C4-2B (cell line): ENCODE results near the gene LMCD1.

Experiments
- ZFX ChIP-seq: fragments of 450-650 bp; IDR thresholded peaks from 2 replicates; pipeline ENCODE4 v1.6.1; 2017
- TF ChIP-seq, protein P1 (sequence below): fragments of 450-650 bp; conservative IDR thresholded peaks from 2 replicates; pipeline ENCODE4 v1.5.1; 2017; ENCODE audit warnings: mild to moderate bottlenecking

DNA sequence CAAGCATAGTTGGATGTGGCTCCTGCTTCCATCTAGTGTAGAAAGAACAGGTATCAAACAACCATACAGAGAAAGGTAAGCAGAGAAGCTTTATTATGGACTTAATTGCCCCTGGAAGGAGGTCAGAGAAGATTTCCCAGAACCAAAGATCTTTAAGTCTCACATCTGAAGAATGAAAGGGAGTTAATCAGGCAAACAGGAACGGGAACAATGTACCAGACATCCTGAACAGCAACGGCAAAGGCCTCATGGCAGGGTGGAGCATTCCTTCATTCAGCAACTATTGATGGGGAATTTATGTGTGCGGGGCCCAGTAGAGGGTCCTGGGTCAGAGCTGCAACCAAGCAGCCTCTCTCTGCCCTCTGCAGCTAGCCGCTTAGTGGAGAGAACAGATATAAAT lies 61.5 kb downstream of the LMCD1 start:
- TF ChIP-seq, protein P1, sequence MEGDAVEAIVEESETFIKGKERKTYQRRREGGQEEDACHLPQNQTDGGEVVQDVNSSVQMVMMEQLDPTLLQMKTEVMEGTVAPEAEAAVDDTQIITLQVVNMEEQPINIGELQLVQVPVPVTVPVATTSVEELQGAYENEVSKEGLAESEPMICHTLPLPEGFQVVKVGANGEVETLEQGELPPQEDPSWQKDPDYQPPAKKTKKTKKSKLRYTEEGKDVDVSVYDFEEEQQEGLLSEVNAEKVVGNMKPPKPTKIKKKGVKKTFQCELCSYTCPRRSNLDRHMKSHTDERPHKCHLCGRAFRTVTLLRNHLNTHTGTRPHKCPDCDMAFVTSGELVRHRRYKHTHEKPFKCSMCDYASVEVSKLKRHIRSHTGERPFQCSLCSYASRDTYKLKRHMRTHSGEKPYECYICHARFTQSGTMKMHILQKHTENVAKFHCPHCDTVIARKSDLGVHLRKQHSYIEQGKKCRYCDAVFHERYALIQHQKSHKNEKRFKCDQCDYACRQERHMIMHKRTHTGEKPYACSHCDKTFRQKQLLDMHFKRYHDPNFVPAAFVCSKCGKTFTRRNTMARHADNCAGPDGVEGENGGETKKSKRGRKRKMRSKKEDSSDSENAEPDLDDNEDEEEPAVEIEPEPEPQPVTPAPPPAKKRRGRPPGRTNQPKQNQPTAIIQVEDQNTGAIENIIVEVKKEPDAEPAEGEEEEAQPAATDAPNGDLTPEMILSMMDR: no peak
- no peak for TF ChIP-seq ZFX
